Activated CD8-positive, alpha-beta memory T cell treated with anti-CD3 and anti-CD28 coated beads for 36 hours (primary cell): Measurements from ENCODE around the gene RAB40C. TPM values are rescaled to one million over a fixed set of nuclear protein-coding genes. Genes with fewer than 3 reads are reported as not detected.

Experiments
- CTCF ChIA-PET: fragments of 350-600 bp; sonication (Branson Sonifier 250); formaldehyde crosslinking; loops from one replicate; lab custom pipeline; 2021; ENCODE audit warnings: antibody characterized with exemption; lab: Charles Lee
- POLR2A ChIA-PET: fragments of 350-600 bp; sonication (Branson Sonifier 250); formaldehyde crosslinking; loops from one replicate; lab custom pipeline; 2021; ENCODE audit warnings: antibody characterized with exemption; lab: Charles Lee
- total RNA-seq, 2 experiments: library from RNA; stranded (reverse); gene quantifications; one replicate each; pipeline ENCODE4 v1.2.3, GENCODE V29; 2021

The RAB40C gene
- total RNA-seq, 2 experiments from 2014 or later = 8.9 to 11.1 TPM

DNA sequence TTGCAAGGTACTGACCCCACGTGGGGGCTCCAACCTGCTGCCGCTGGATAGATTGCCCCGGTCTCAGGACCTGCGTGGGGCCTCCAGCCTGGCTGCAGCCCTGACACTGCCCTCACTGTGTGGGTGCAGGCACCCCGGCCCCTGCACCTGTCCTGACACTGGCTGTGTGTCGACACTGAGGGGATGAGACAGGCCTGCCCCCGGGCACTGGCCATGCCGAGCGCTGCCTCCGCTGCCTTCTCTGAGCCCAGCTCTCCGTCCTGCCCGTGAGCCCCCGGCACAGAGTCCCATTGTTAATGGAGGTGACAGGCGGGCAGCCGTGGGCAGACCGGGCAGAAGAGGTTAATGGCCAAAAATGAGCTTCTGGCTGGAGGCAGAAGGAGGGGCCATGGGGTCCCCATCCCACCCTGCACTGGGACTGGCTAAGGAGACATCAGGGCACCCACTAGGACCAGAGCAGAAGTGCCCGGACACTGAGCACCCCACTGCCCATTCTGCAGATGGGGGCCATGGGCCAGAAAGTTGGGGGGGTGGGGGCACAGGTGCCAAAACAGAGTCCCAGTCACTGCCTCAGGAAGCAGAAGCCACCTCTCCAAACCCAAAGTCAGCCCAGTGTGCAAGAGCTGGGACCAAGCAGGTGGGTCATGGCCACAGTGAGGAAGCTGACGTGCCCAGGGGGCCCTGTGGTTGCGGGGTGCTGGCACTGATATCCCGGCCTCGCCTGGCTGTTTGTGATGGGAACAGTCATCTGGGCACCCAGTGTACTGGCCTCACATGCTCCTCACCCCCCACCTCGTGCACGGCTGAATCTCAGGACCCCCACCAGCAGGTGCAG is 32.2 kb upstream of the RAB40C start:
- CTCF ChIA-PET = interaction anchor here (0.6 kb wide), 1 partner anchor 21 kb away, joined by 3 read pairs; no protein-coding TSS in a partner anchor
- POLR2A ChIA-PET = no interaction called here

- ChIA-PET CTCF (interaction anchor here (0.6 kb wide), 1 partner anchor 21 kb away, joined by 3 read pairs; no protein-coding TSS in a partner anchor), POLR2A (no interaction called here)
These were observed 31.4 kb upstream of the RAB40C start for GRCh38 chr16:558298-559020.

DNA sequence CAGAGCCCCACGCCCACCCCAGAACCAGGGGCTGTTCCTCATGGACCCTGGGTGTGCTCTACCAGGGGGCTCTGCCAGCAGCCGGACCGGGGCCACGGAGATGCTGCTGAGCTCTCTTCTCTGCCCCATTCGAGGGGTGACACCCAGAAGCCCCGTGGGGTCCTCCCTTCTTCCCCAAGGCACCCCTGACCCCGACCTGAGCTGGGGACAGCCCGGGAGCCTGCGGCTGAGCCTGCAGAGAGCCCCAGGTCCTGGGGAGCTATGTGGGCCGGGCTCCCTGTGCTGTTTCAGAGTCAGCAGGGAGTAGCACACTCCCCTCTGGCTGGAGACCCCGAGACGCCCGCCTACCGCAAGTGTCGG is 30.9 kb upstream of the RAB40C start:
- CTCF ChIA-PET = no interaction called here
- POLR2A ChIA-PET = no interaction called here

DNA sequence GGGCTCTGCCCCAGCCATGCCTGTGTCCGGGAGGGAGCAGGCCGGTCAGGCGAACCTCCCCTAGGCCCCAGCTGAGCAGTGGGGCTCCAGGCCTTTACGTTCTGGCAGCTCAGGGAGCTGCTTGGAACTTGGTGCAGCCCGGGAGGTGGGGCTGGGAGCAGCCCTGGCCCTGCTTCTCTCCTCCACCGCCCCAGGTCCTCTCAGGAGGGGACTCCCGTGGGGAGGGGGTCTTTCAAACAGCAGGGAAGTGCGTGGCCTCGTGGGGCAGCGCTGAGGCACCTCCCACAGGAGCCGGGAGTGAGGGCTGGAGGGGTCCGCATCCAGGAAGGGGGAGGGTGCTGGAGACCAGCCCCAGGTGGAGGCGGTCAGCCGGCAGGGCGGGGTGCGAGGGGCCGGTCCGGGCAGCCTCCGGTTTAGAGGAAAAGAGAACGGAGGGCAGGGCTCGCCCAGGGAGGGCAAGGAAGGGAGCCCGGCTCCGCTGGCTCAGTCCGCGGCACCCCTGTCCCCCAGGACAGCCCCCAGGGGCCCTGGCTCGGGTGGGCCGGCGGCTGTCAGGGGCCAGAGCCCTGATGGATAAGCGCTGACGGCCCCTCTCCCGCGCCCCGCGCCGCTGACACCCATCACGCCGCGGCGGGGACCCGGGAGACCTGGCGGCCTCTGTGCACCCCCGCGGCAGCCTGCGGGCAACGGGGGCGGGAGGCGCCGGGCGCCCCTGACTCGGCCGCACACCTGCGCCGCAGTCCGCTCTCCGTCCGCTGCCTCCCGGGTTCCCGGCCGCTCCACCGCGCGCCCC is 30.3 kb upstream of the RAB40C start:
- POLR2A ChIA-PET = no interaction called here
- CTCF ChIA-PET = no interaction called here

GRCh38 chr16:560204-560700 is 29.6 kb upstream of the RAB40C start, which contains the start of gene PRR35:
Gene PRR35 (plus strand): TSS chr16:560394. CDS start chr16:563295, 2,901 bp downstream.
- POLR2A ChIA-PET = no interaction called here
- CTCF ChIA-PET = no interaction called here

DNA sequence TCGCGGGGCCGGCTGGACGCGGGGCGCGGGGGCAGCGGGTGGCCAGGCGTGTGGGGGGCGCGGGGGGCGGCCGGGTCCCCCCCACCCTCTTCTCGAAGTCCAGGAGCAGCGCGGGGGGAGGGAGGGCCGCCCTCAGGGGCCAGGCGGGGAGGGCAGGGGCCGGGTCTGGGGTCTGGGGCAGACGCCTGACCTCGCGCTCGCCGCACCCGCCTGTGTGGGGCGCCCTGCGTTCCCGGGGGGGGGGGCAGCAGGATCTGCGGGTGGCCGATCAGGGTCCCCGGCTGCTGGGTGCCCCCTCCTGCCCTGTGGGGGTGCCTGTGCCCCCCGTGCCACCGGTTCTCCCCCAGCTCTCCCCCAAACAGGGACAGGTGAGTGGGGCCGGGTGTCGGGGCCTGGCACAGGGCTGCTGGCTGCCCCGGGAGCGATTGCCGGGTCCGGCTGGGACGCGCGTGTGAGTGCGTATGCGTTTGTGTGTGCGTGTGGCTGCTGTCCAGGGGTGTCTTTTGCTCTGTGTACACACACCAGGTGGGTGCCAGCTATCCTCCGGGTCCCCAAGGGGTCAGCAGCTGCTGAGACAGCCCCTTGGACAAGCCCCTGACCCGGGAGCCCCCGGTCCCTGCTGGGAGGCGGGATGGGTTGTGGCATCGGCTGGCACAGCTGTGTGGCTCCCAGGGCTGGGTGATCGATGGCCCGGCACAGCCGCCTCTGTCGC is 29.0 kb upstream of the RAB40C start:
- ChIA-PET POLR2A (no interaction called here), CTCF (no interaction called here)

DNA sequence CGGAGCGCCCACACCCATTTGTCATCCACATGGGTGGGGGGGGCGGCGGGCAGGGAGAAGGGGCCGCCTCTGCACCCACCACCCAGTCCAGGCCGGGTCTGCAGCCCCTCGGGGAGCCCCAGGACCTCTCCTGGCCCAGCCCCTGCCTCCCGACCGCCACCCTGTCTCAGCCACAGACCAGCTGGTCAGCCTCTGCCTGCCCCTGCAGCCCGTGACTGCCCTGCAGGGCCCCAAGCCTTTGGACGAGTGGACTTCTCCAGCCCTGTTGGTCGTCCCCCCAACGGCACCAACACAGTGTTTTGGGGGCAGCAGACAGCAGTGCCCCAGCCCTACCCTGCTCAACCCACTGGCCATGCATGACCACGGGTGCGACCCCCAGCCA is 28.5 kb upstream of the RAB40C start:
- CTCF ChIA-PET = no interaction called here

GRCh38 chr16:561957-562938 is 27.6 kb upstream of the RAB40C start:
- ChIA-PET CTCF (no interaction called here), POLR2A (no interaction called here)

More for the DNA sequence above, 28.5 kb upstream of the RAB40C start:
- POLR2A ChIA-PET = no interaction called here

GRCh38 chr16:563072-563644 is 26.7 kb upstream of the RAB40C start:
- POLR2A ChIA-PET = no interaction called here
- CTCF ChIA-PET = no interaction called here

GRCh38 chr16:564690-565418 is 25.0 kb upstream of the RAB40C start:
- CTCF ChIA-PET = no interaction called here
- POLR2A ChIA-PET = no interaction called here

DNA sequence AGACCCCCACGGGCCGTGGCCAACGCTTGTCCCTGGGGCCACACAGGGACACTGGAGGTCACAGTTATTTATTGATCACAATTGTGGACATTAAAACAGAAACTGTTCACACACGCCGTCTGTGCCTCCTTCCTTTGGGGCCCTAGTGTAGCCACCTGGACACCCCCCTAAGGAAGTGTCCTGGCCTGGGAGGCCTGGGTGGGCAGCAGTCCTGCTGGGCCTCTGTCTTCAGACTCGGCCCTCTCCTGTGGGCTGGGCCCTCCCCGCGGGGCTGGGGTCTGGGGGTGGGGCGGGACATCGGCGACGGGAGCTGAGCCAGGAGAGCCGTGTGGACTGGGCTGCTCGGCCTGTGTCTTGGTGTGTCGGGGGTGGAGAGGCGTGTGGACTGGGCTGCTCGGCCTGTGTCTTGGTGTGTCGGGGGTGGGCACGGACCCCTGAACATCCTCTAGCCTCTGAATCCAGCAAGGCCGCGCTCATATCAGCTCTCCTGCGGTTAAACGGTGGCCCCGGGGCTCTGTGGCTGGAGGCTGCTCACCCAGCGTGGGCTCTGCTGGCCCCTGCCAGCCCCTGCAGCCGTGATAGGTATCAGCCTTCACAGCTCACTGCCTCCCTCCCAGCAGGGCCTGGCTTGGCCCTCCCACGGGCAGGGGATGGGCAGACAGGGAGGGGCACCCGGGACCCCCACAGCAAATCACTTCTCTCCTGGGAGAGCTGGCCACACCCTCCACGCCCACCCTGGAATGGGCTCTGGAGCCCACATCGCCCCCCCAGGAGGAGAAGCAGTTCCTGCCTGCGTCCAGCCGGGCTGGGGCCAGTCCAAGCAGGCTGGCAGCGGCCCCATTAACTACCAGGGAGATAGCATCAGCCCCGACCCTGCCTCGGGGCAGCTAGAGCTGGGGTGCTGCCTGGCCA is 24.2 kb upstream of the RAB40C start:
- POLR2A ChIA-PET = no interaction called here
- CTCF ChIA-PET = no interaction called here

- POLR2A ChIA-PET = interaction anchor here (0.6 to 1.5 kb wide), 3 partner anchors 18 to 344 kb away, joined by 3 to 9 read pairs (median 5); no protein-coding TSS in a partner anchor
- CTCF ChIA-PET = interaction anchor here (0.6 to 0.7 kb wide), 2 partner anchors 10 to 30 kb away, joined by 3 to 6 read pairs; no protein-coding TSS in a partner anchor
These were observed 23.1 kb upstream of the RAB40C start, which contains the start of gene NHLRC4 for GRCh38 chr16:566475-567372. Gene NHLRC4 (plus strand): TSS chr16:567005. CDS start chr16:568048, 1,043 bp downstream.

DNA sequence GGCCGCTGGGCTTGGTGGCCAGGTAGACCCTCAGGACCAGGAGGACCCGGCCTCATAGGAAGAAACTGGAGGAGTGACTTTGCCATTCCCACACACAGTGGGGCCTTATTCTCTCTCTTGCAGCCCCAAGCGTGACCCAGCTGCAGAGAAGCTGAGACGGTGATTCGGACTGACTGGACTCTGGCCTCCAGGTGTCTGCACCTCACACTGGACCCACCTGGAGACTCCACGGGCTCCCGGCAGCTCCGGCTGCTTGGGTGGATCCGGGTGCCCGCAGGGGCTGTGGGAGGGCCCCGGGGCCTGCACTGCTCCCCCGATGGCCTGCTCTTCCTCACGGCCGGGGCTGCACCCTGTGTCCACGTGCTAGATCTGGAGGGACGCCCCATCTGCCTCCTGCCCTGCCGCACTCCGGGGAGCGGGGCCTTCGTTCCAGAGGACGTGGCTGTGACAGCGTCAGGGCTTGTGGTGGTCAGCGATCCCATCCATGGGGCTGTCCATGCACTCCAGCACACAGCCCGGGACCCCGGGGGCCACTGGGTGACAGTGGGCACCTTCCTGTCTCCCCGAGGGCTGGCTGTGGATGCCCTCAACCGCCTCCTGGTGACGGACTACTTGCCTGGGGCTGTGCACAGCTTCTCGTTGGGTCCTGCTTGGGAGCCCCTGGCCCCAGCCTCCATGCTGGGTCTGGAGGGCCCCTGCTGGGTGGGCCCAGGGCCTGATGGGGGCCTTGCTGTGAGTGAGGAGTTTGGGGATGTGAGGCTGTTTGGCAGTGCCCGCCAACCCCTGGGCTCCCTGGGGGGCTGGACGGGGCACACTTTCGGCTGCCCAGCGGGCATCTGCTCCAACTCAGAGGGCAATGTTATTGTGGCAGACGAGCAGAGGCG is 22.3 kb upstream of the RAB40C start:
- CTCF ChIA-PET = interaction anchor here (0.6 to 1.7 kb wide), 3 partner anchors 10 to 41 kb away, joined by 3 to 6 read pairs (median 3); no protein-coding TSS in a partner anchor
- POLR2A ChIA-PET = interaction anchor here (0.9 to 1.5 kb wide), 2 partner anchors 17 to 21 kb away, joined by 3 to 5 read pairs; no protein-coding TSS in a partner anchor
